Measurements from ENCODE around the gene MRGPRF.

The MRGPRF gene

GRCh38 chr11:68963779-68964178 lies 49.3 kb downstream of the MRGPRF start:
- DNase-seq (ENCODE audit: low spot score) = no peak

DNA sequence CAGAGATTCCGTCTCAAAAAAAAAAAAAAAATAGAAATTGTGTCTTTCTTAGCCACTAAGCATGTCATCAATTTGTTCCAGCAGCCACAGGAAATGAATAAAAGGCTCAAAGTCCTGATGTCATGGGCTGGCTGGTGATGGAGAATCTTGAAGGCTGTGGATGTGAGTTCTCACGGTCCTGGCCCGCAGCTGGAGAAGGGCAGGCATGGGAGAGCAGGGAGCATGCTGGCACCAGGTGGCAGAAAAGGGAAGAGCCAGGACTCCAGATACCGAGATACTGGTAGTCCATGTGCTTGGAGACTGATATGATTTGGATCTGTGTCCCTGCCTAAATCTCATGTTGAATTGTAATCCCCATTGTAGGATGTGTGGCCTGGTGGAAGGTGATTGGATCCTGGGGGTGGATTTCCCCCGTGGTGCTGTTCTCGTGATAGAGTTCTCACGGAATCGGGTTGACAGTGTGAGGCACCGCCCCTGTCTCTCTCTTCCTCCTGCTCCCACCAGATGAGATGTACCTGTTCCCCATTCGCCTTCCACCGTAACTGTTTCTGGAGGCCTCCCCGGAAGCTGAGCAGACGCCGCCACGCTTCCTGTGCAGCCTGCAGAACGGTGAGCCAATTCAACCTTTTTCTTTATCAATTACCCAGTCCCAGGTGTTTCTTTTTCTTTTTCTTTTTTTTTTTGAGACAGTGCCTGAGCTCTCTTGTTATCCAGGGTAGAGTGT lies 50.4 kb downstream of the MRGPRF start:
- DNase-seq (ENCODE audit: low spot score) = no peak

GRCh38 chr11:68961245-68961644 lies 51.8 kb downstream of the MRGPRF start:
- DNase-seq (ENCODE audit: low spot score) = no peak

- no peak for DNase-seq (ENCODE audit: low spot score)
These were observed 52.6 kb downstream of the MRGPRF start for GRCh38 chr11:68960294-68961071.

GRCh38 chr11:68959465-68960293 lies 53.4 kb downstream of the MRGPRF start:
- no peak for DNase-seq (ENCODE audit: low spot score)

GRCh38 chr11:68958211-68958610 lies 54.8 kb downstream of the MRGPRF start:
- DNase-seq (ENCODE audit: low spot score) = no peak

DNA sequence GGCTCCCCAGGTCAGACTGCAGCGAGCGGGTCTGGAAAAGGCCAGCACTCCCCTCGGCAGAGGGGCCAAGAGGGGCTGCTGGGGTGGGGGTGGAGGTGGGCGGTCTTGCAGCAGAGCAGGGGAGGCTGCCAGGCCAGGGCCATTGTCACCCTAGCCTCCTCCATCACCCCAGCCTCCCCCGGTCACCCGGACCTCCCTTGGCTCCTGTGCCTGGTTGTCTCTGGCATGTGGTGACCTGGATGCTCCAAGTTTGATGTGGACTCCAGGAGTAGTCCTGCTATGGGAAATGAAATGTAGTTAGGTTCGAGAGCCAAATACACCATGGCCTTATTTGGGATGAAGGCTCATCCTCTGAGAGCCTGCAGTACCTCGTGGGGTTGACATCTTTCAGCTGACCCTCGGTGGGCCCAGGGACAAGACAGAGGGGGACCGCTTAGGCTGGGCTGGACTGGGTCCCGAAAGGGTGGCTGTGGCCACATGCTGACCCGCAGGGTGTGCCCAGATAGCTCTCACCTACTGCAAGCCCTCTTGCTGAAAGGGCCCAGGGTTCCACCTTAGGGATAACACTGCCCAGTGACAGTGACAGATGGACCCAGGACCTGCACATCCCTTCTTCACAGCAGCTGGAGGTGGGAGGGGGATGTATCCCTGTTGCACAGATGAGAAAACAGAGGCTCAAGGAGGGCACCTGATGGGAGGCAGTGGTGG lies 56.3 kb downstream of the MRGPRF start:
- no peak for DNase-seq (ENCODE audit: low spot score)

DNA sequence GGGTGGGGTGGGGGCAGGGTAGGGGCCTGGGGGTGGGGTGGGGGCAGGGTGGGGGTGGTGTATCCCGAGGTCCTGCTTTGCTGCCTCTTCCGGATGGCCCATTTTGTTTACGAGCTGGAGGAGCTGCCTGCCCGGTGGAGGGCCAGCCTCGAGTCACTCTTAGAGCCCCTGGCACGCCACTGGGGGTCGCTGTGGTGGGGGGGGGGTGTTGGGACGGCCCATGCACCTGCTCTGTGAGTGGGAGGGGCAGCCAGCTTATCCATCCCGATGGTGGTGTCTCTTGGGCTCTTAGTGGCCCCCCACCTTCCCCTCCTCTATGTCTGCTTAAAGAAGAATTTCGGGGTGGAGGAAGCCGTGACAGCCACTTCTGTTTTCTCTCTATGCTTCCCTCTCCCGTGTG lies 56.9 kb downstream of the MRGPRF start:
- DNase-seq (ENCODE audit: low spot score) = no peak

GRCh38 chr11:68955607-68955958 lies 57.5 kb downstream of the MRGPRF start:
- no peak for DNase-seq (ENCODE audit: low spot score)

GRCh38 chr11:68954836-68955606 lies 58.0 kb downstream of the MRGPRF start:
- DNase-seq (ENCODE audit: low spot score) = peak; percentile 24
